Endothelial cell of umbilical vein (primary cell): ENCODE measurements around the gene PXT1. TPM values are rescaled to one million over a fixed set of nuclear protein-coding genes. Genes with fewer than 3 reads are reported as not detected.
A peak's percentile ranks its signal among the peaks of the same experiment; 100 is the strongest.

Experiments
- BruUV-seq: library from RNA; stranded (reverse); fragments of 400-500 nt; replicated peaks from 2 replicates; lab custom pipeline; 2021; lab: Mats Ljungman, UMichigan
- CTCF ChIA-PET: fragments of 300-600, 350-600 bp; sonication (Branson Sonifier 250); formaldehyde crosslinking; loops from one replicate; lab custom pipeline; 2021; ENCODE audit warnings: antibody characterized with exemption, inconsistent platforms; lab: Charles Lee
- POLR2A ChIA-PET: fragments of 300-600, 350-600 bp; sonication (Branson Sonifier 250); formaldehyde crosslinking; loops from one replicate; lab custom pipeline; 2021; ENCODE audit warnings: antibody characterized with exemption, inconsistent platforms; lab: Charles Lee
- DNase-seq: peaks from one replicate; pipeline ENCODE4 v3.0.0-alpha.2; 2011; ENCODE audit warnings: low read depth, low spot score
- FAIRE-seq: peaks from 2 replicates; lab custom pipeline; 2011; peaks lifted over from hg19 to GRCh38; lab: Jason Lieb, UNC
- H2AFZ ChIP-seq: 2 replicates; pipeline ENCODE4 v1.6.0; 2012; ENCODE audit warnings: low read depth, low read length, control low read depth, inconsistent platforms
- H3K27ac ChIP-seq: 2 replicates; pipeline ENCODE4 v1.5.1; 2011; ENCODE audit warnings: low read depth, mild to moderate bottlenecking, control low read depth, low read length, moderate library complexity; ENCODE audit not compliant: insufficient read depth
- H3K27me3 ChIP-seq, 2 experiments: 2 replicates each; pipeline versions ENCODE4 v1.6.0 to v1.6.1; 2011; ENCODE audit warnings: low read length in 2 of 2, mixed read lengths in 1 of 2; ENCODE audit not compliant: control insufficient read depth in 2 of 2, insufficient read depth in 2 of 2
- H3K36me3 ChIP-seq, 2 experiments: 2 replicates in 1 of 2; 3 replicates in 1 of 2; pipeline ENCODE4 v1.5.1; 2011; ENCODE audit warnings: low read length in 2 of 2, mild to moderate bottlenecking in 1 of 2, moderate library complexity in 1 of 2; ENCODE audit not compliant: control insufficient read depth in 2 of 2, insufficient read depth in 2 of 2; ENCODE audit errors: extremely low read depth in 1 of 2
- H3K4me1 ChIP-seq: 3 replicates; pipeline ENCODE4 v1.5.1; 2011; ENCODE audit warnings: mild to moderate bottlenecking, low read length; ENCODE audit not compliant: control insufficient read depth, insufficient read depth; ENCODE audit errors: extremely low read depth
- H3K4me2 ChIP-seq: 2 replicates; pipeline ENCODE4 v1.6.1; 2011; ENCODE audit warnings: low read length, control low read depth, mixed read lengths; ENCODE audit not compliant: insufficient read depth
- H3K4me3 ChIP-seq, 3 experiments: fragments of 200-600 bp in 1 of 3; sonication (generic), shearing (Covaris generic) in 1 of 3; replicated peaks in 1 of 3; 2 replicates each; pipeline ENCODE4 v1.5.1; 2011 to 2016; ENCODE audit warnings: control low read depth in 3 of 3, low read length in 3 of 3, mild to moderate bottlenecking in 2 of 3, inconsistent platforms in 1 of 3, low read depth in 1 of 3, moderate library complexity in 1 of 3; ENCODE audit not compliant: insufficient read depth in 1 of 3
- H3K79me2 ChIP-seq: 2 replicates; pipeline ENCODE4 v1.6.0; 2012; ENCODE audit warnings: low read length, inconsistent platforms; ENCODE audit not compliant: control insufficient read depth, insufficient read depth
- H3K9ac ChIP-seq: replicated peaks from 2 replicates; pipeline ENCODE3; 2011; ENCODE audit warnings: low read length, control low read depth; ENCODE audit not compliant: insufficient read depth; ENCODE audit errors: extremely low read depth
- H3K9me1 ChIP-seq: replicated peaks from 3 replicates; pipeline ENCODE4 v1.6.0; 2011; ENCODE audit warnings: mild to moderate bottlenecking, low read length; ENCODE audit not compliant: control insufficient read depth, insufficient read depth; ENCODE audit errors: extremely low read depth
- H3K9me3 ChIP-seq: replicated peaks from 2 replicates; pipeline ENCODE4 v1.5.1; 2012; ENCODE audit warnings: low read length, inconsistent platforms; ENCODE audit not compliant: control insufficient read depth, insufficient read depth
- H4K20me1 ChIP-seq: replicated peaks from 2 replicates; pipeline ENCODE3; 2011; ENCODE audit warnings: mild to moderate bottlenecking, low read length; ENCODE audit not compliant: control insufficient read depth, insufficient read depth; ENCODE audit errors: extremely low read depth
- EZH2 ChIP-seq: IDR thresholded peaks from 2 replicates; pipeline ENCODE4 v1.6.1; 2012; ENCODE audit warnings: borderline replicate concordance, low read depth, mild to moderate bottlenecking, moderate library complexity, low read length, inconsistent platforms; ENCODE audit not compliant: severe bottlenecking
- FOS ChIP-seq: IDR thresholded peaks from 2 replicates; pipeline ENCODE4 v1.6.1; 2011; ENCODE audit warnings: mild to moderate bottlenecking, low read length, moderate library complexity, borderline replicate concordance; ENCODE audit not compliant: insufficient read depth
- GATA2 ChIP-seq: IDR thresholded peaks from 2 replicates; pipeline ENCODE4 v1.7.0; 2011; ENCODE audit warnings: low read depth, mild to moderate bottlenecking, moderate library complexity, mixed read lengths, low read length; ENCODE audit not compliant: insufficient read length, insufficient read depth
- JUN ChIP-seq: IDR thresholded peaks from 2 replicates; pipeline ENCODE4 v1.6.1; 2011; ENCODE audit warnings: borderline replicate concordance, low read depth; ENCODE audit not compliant: insufficient read length, insufficient read depth
- MAX ChIP-seq: IDR thresholded peaks from 2 replicates; pipeline ENCODE4 v1.6.1; 2011; ENCODE audit not compliant: insufficient read depth, insufficient read length
- MYC ChIP-seq: IDR thresholded peaks from one replicate; pipeline ENCODE4 v1.6.1; 2011; ENCODE audit warnings: mild to moderate bottlenecking, low read depth, low read length
- POLR2A ChIP-seq: IDR thresholded peaks from 2 replicates; pipeline ENCODE4 v1.6.1; 2012; ENCODE audit warnings: low read depth, mild to moderate bottlenecking, control low read depth, low read length
- POLR2AphosphoS5 ChIP-seq: IDR thresholded peaks from 2 replicates; pipeline ENCODE4 v1.6.1; 2012; ENCODE audit warnings: low read depth, mild to moderate bottlenecking, control low read depth, low read length, moderate library complexity; ENCODE audit not compliant: insufficient read depth
- dilution Hi-C: fragments of 300-500 bp; cut with MboI; formaldehyde crosslinking; loops from one replicate; pipeline ENCODE4 v1.15.0; 2019; ENCODE audit warnings: low sequenced_read_pairs; ENCODE audit not compliant: extremely low pct_ligation_motif_present
- intact Hi-C: fragments of 100-400 bp; cut with micrococcal nuclease; formaldehyde crosslinking; loops from one replicate; pipeline ENCODE4 v1.10.0; 2022
- polyA plus RNA-seq, 4 experiments: library from polyadenylated mRNA; depleted of rRNA in 3 of 4; stranded (reverse) in 3 of 4; unstranded in 1 of 4; fragments of >200 nt; gene quantifications; 2 replicates each; pipeline versions ENCODE4 v1.2.1 to v1.2.3, GENCODE V29; 2011 to 2012; ENCODE audit warnings: missing spikeins in 1 of 4
- total RNA-seq: library from RNA; stranded (reverse); gene quantifications from 2 replicates; pipeline ENCODE4 v1.2.3, GENCODE V29; 2021
- TF ChIP-seq, protein P1 (sequence below), 2 donors: IDR thresholded peaks; 1 replicate in 1 of 2; 2 replicates in 1 of 2; pipeline ENCODE4 v1.5.1; 2011; ENCODE audit warnings: low read length in 2 of 2, mild to moderate bottlenecking in 2 of 2, moderate library complexity in 2 of 2, control low read depth in 1 of 2, inconsistent platforms in 1 of 2, low read depth in 1 of 2; ENCODE audit not compliant: insufficient read depth in 1 of 2; ENCODE audit errors: extremely low read depth in 1 of 2

PXT1 gene
- total and polyA plus RNA-seq, 2 donors (not counting 3 experiments of a cell fraction or from before 2014, with no cell fraction given), result not detected

DNA sequence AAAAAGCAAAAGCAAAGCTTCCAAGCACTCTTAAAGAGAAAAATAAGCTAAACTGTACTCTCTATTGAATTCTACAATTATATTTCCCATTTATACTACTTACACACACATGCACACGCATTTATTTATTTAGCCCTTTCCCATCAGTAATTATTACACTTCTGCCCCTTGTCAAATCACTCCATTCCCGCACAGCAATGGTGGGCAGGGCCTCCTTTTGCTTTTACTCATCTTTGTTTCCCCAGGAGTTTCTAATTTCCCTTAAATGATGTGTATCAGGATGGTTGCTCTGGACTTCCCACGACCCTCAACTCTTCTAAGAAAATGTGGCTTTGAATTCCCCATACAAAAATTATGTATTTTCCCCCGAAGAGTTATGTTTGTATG, 19.9 kb downstream of the PXT1 start:
- no peak for FAIRE-seq
- Histone ChIP-seq H3K9me1 (no peaks in the 10 kb centered on the region), H3K9ac (peak overlapping the region; percentile 46), H2AFZ (peak overlapping the region; percentile 93), H3K4me1 (peaks cover 12% of the 10 kb centered on the region), H3K4me2 (peak overlapping the region; percentile 71), H4K20me1 (no peaks in the 10 kb centered on the region), H3K27me3 (no peaks in the 10 kb centered on the region), H3K27ac (peak overlapping the region; percentile 15), H3K9me3 (no peaks in the 10 kb centered on the region), H3K79me2 (no peaks in the 10 kb centered on the region), H3K4me3 (peak overlapping the region; percentile 10 to 51 (median 19)), H3K36me3 (no peaks in the 10 kb centered on the region)
- no TSS peak for BruUV-seq
- CTCF ChIA-PET, result interaction anchor here (0.8 to 1.5 kb wide), 14 partner anchors 19 to 192 kb away, joined by 3 to 18 read pairs (median 4); partner anchors contain the start of gene KCTD20
- dilution Hi-C loops (no loop called here), intact Hi-C loops (loop anchor here (1.0 to 5.0 kb wide), 8 partner anchors 19 to 337 kb away; partner anchors contain the start of gene SRSF3)
- TF ChIP-seq POLR2AphosphoS5 (no peak), MYC (no peak), EZH2 (no peak), MAX (no peak), FOS (no peak), POLR2A (no peak)
- no peak for DNase-seq
- POLR2A ChIA-PET, result interaction anchor here (0.6 kb wide), 1 partner anchor 175 kb away, joined by 3 read pairs; no protein-coding TSS in a partner anchor

DNA sequence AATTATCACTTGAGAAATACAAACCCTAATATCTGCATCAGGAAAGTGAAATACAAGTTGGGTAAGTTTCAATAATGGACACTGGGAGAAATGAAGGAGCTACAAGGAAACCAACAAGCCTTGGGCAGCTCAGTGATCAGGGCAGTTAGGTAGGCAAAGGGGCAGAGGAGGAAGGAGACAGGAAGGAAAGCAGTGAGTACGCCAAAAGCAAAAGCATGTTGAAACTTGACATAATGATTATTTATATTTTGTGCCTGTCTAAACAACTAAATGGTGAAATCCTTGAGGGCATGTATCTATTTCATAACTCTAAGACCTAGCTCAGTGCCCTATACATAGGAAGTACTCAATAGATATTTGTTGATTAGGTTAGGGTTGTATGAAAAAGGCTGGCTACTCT, 23.3 kb downstream of the PXT1 start:
- TF ChIP-seq GATA2 (no peak), JUN (no peak), POLR2A (no peak), MYC (no peak), MAX (no peak), EZH2 (no peak), FOS (no peak), POLR2AphosphoS5 (no peak)
- TF ChIP-seq, protein P1, sequence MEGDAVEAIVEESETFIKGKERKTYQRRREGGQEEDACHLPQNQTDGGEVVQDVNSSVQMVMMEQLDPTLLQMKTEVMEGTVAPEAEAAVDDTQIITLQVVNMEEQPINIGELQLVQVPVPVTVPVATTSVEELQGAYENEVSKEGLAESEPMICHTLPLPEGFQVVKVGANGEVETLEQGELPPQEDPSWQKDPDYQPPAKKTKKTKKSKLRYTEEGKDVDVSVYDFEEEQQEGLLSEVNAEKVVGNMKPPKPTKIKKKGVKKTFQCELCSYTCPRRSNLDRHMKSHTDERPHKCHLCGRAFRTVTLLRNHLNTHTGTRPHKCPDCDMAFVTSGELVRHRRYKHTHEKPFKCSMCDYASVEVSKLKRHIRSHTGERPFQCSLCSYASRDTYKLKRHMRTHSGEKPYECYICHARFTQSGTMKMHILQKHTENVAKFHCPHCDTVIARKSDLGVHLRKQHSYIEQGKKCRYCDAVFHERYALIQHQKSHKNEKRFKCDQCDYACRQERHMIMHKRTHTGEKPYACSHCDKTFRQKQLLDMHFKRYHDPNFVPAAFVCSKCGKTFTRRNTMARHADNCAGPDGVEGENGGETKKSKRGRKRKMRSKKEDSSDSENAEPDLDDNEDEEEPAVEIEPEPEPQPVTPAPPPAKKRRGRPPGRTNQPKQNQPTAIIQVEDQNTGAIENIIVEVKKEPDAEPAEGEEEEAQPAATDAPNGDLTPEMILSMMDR (IDR thresholded peaks at IDR 0.05; ENCODE audit: extremely low read depth in 1 of 2, insufficient read depth in 1 of 2, low read depth in 1 of 2, low read length in 2 of 2), result no peak
- Histone ChIP-seq H3K79me2 (no peaks in the 10 kb centered on the region), H3K9me3 (no peaks in the 10 kb centered on the region), H3K4me3 (no peak overlapping the region), H3K4me2 (no peak overlapping the region), H3K27me3 (no peaks in the 10 kb centered on the region), H3K4me1 (peaks cover 13% of the 10 kb centered on the region), H3K27ac (no peak overlapping the region), H4K20me1 (no peaks in the 10 kb centered on the region), H3K9me1 (no peaks in the 10 kb centered on the region), H2AFZ (no peak overlapping the region), H3K36me3 (no peaks in the 10 kb centered on the region), H3K9ac (no peak overlapping the region)
- CTCF ChIA-PET, result interaction anchor here (1.0 to 1.5 kb wide), 4 partner anchors 9 to 78 kb away, joined by 3 to 5 read pairs (median 3); no protein-coding TSS in a partner anchor
- intact Hi-C loops (no loop called here), dilution Hi-C loops (no loop called here)
- DNase-seq (no peak), FAIRE-seq (no peak)
- POLR2A ChIA-PET, result no interaction called here
- no TSS peak for BruUV-seq
